ENCODE results near the gene MPV17L2. TPM values are rescaled to one million over a fixed set of nuclear protein-coding genes. Genes with fewer than 3 reads are reported as not detected.
A peak's percentile ranks its signal among the peaks of the same experiment; 100 is the strongest.

The MPV17L2 gene
- total and polyA plus RNA-seq, 2 of the 4 experiments (the other 2 are of a cell fraction) = 7.2 to 19.5 TPM

GRCh38 chr19:18239303-18239702, 46.3 kb downstream of the MPV17L2 start:
- Histone ChIP-seq H3K9ac (ENCODE audit: low read depth, low read length) (no peak overlapping the region), H3K4me3 (ENCODE audit: insufficient read depth, low read depth, low read length) (no peak overlapping the region), H4K20me1 (ENCODE audit: insufficient read depth, low read length) (no peaks in the 10 kb centered on the region; the same call in none of the 2 replicates), H3K79me1 (ENCODE audit: low read depth in 1 of 2, low read length in 2 of 2) (no peaks in the 10 kb centered on the region), H2BK120ac (ENCODE audit: low read depth, low read length) (no peak overlapping the region), H3K4me1 (ENCODE audit: control insufficient read depth, insufficient read depth, low read length) (no peaks in the 10 kb centered on the region), H2BK15ac (ENCODE audit: low read depth, low read length) (no peak overlapping the region), H3K4ac (ENCODE audit: low read depth, low read length) (no peak overlapping the region), H3K23ac (ENCODE audit: low read depth, low read length) (no peak overlapping the region), H3K4me2 (ENCODE audit: low read depth, low read length) (no peak overlapping the region), H4K5ac (ENCODE audit: low read depth, low read length) (no peak overlapping the region), H4K91ac (ENCODE audit: insufficient read depth, low read depth, low read length) (no peak overlapping the region), H2AFZ (replicated peaks; ENCODE audit: low read length, poor library complexity) (no peak overlapping the region), H3K14ac (replicated peaks; ENCODE audit: low read depth, low read length) (no peak overlapping the region), H3K27me3 (ENCODE audit: control insufficient read depth, insufficient read depth, low read length) (peaks cover 10% of the 10 kb centered on the region), H3K56ac (ENCODE audit: extremely low read depth, insufficient read depth, low read length) (no peak overlapping the region), H3K9me1 (ENCODE audit: insufficient read depth, low read length) (no peaks in the 10 kb centered on the region), H3K27ac (ENCODE audit: insufficient read depth, low read length) (no peak overlapping the region), H4K8ac (ENCODE audit: low read depth in 2 of 2, low read length in 2 of 2) (no peak overlapping the region), H2AK5ac (ENCODE audit: low read depth, low read length) (no peak overlapping the region), H3K36me3 (ENCODE audit: control insufficient read depth, insufficient read depth, low read length) (no peaks in the 10 kb centered on the region), H2BK5ac (ENCODE audit: low read depth, low read length, poor library complexity, severe bottlenecking) (no peak overlapping the region), H3K18ac (ENCODE audit: low read depth, low read length) (no peak overlapping the region), H2BK20ac (ENCODE audit: low read depth, low read length) (no peak overlapping the region), H2AK9ac (replicated peaks; ENCODE audit: low read depth, low read length, poor library complexity) (no peak overlapping the region), H3K9me3 (ENCODE audit: control insufficient read depth, insufficient read depth, low read length) (no peaks in the 10 kb centered on the region)
- ChIA-PET CTCF (no interaction called here), POLR2A (ENCODE audit: unreplicated experiment) (no interaction called here)
- dilution Hi-C loops (cut with HindIII; ENCODE audit: low sequenced_read_pairs, unreplicated experiment) = no loop called here
- no peak for DNase-seq
- in situ Hi-C loops (cut with MboI; ENCODE audit: low sequenced_read_pairs) = no loop called here
- peak; percentile 49; the same call in 1 of the 2 replicates for ATAC-seq (ENCODE audit: low read depth)
- 44% methylated on average over 7 of the region's 12 CpGs; no CpG with 5 or more reads in 1 of the 2 experiments for WGBS, 2 experiments (ENCODE audit: extremely low coverage in 2 of 2, insufficient read length in 1 of 2)
- intact Hi-C loops (cut with micrococcal nuclease) = no loop called here
- BruUV-seq (replicated peaks) = no TSS peak
- no peak for TF ChIP-seq RAD21 (IDR thresholded peaks at IDR 0.05; ENCODE audit: low read length)
- no peak for TF ChIP-seq NFE2L2 (IDR thresholded peaks at IDR 0.05; ENCODE audit: low read depth, low read length)
- TF ChIP-seq BHLHE40 (IDR thresholded peaks at IDR 0.05; ENCODE audit: low read depth, low read length) = peak; percentile 88
- TF ChIP-seq, protein P1, sequence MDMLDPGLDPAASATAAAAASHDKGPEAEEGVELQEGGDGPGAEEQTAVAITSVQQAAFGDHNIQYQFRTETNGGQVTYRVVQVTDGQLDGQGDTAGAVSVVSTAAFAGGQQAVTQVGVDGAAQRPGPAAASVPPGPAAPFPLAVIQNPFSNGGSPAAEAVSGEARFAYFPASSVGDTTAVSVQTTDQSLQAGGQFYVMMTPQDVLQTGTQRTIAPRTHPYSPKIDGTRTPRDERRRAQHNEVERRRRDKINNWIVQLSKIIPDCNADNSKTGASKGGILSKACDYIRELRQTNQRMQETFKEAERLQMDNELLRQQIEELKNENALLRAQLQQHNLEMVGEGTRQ (IDR thresholded peaks at IDR 0.05; ENCODE audit: low read depth, low read length) = peak; percentile 52; the same call in 1 of the 2 replicates
- no peak for TF ChIP-seq SMC3 (IDR thresholded peaks at IDR 0.05; ENCODE audit: low read depth, low read length)
- peak; percentile 92 for TF ChIP-seq MXI1 (IDR thresholded peaks at IDR 0.05; ENCODE audit: borderline replicate concordance, low read depth, low read length)

All from IMR-90 (cell line).